8988T (cell line): ENCODE results near the gene SEL1L3.

Source experiments
- DNase-seq: peaks from one replicate; pipeline ENCODE4 v3.0.0; 2011

SEL1L3 gene

GRCh38 chr4:25727711-25728493 is 134.9 kb downstream of the SEL1L3 start:
- no peak for DNase-seq

DNA sequence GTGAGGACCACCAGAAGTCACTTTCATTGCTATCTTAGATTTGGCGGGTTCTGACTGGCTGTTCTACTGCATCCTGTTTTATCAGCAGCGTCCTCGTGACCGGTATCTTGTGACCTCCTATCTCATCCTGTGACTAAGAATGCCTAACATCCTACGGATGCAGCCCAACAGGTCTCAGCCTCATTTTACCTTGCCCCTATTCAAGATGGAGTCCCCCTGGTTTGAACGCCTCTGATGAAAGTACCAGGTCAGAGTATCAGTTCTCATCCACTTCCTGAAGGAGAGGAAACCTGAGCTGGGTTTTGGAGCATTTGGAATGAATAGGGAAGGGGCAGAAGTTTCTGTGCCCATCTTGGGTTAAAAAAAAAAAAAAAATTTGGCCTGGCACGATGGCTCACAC is 136.9 kb downstream of the SEL1L3 start:
- no peak for DNase-seq

DNA sequence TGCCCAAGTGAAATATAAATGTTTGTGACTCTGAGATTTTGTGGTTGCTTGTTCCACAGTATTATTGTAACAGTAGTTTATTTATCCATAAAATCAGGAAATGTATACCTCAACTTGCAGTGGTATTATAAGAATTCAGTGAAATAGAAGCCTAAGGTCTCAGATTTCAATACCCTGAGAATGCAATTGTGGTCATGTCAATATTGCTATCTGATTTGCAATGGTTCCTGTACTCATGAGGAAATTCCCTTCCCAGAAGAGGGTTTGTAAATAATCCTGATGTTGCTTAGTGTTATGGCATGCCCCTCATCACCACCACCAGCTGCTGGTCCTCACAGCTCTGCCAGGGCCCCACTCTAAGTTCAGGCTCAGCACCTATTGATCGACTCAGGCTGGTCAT is 139.4 kb downstream of the SEL1L3 start:
- DNase-seq = no peak

GRCh38 chr4:25722964-25723363 is 139.8 kb downstream of the SEL1L3 start:
- no peak for DNase-seq

DNA sequence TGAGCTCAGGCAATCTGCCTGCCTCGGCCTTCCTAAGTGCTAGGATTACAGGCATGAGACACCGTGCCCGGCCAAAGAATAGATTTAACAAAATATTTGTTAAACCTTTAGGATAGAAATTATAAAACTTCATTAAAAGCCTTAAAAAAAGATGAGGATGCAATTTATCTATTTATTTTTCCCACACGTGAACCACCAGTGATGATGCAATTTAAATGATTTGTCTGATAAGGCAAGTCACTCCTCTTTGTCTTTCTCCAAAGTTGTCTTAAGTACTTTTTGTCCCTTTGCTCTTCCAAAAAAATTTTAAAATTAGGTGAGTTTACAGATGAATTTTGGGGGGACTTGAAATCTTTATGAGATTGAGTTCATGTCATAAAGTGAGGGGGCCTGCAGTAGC is 149.0 kb downstream of the SEL1L3 start:
- DNase-seq = no peak

- DNase-seq = no peak
Measured at GRCh38 chr4:25712611-25713010, 150.2 kb downstream of the SEL1L3 start.

- no peak for DNase-seq
Measured at GRCh38 chr4:25710637-25711036, 152.2 kb downstream of the SEL1L3 start.

DNA sequence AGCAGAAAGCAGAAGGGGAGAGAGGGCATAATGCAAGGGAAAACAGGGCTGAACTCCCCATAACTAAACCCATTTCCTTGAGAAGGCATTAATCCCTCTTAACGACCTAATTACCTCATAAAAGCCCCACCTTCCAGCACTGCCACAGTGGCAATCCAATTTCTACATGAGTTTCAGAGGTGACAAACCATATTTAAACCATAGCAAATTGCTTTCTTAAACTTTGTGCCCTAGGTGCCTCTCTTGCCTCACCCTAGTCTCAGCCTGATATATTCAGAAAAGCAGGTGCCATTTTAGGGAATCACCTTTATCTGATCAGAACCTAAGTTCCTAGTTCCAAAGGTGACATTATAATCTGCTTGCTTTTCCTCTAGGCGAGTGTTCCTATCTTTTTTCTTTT is 158.3 kb downstream of the SEL1L3 start:
- no peak for DNase-seq

DNA sequence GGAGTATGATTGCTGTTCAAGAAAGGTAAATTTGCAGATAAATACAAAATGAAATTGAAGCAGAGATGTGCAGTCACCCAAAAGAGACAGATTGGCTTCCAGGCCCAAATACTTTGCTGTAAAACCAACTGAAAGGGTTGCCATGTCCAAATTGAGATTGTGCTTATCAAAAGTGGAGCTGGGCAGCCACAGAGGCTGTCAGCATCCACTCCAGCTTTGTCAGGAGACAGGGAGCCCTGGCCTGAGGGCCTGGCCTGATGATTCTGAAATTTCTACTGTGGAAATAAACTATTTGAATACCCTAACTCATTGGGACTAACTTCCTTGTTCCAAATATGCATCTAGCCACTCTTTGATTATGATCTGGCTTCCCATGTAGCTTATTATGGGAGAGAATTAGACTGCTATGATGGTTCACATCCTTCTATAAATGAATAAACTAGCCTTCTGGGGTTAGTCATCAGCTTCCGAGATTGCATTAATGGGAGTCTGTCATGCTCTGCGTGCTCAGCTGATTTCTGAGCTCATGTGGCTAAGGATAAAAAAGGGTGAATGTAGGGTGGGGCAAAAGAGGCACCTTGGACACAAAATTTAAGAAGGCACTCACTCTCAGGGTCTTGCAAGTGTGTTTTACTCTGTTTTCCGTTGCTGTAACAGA is 158.9 kb downstream of the SEL1L3 start:
- no peak for DNase-seq

DNA sequence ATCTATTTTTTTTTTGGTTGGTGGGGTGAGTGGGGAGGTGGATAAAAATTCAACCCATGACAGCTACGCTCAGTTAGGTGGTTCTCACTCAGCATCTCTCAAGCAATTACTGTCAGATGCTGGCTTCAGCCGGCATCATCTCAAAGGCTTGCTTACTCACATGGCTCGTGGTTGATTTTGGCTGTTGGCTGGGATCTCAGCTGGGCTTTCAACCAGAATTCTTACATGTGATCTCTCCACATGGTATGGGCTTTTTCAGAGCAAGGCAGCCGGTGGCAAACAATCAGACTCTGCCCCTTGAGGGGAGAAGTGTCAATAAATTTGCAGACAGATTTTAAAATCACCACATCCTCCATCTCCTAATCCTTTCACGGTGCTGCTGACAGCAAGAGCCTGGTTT is 159.9 kb downstream of the SEL1L3 start:
- no peak for DNase-seq

- DNase-seq = no peak
Measured at GRCh38 chr4:25700661-25701060, 162.1 kb downstream of the SEL1L3 start.

- DNase-seq = no peak
Measured at GRCh38 chr4:25697516-25697915, 165.3 kb downstream of the SEL1L3 start.
